Measurements from ENCODE around the gene RAB22A.

RAB22A gene

GRCh38 chr20:58390659-58391035 is 81.1 kb downstream of the RAB22A start:
- H3K4me1 ChIP-seq (ENCODE audit: control insufficient read depth in 5 of 5, insufficient read depth in 5 of 5, low read length in 5 of 5), result peaks cover 3 to 38% (median 22%) of the 10 kb centered on the region in 5 donors
- H3K27ac ChIP-seq (ENCODE audit: low read depth, low read length), result no peak overlapping the region
- H3K9ac ChIP-seq (ENCODE audit: low read length in 5 of 5), result peak overlapping the region in 3 of 5 donors; percentile 18 to 93 (median 93)
- no peaks in the 10 kb centered on the region for H3K27me3 ChIP-seq (ENCODE audit: control insufficient read depth in 5 of 5, insufficient read depth in 4 of 5, low read length in 5 of 5)
- H3K9me3 ChIP-seq (ENCODE audit: control insufficient read depth in 5 of 5, low read length in 5 of 5), result peaks cover 0 to 10% (median 0%) of the 10 kb centered on the region in 5 donors
- H3K4me3 ChIP-seq (ENCODE audit: low read depth in 1 of 5, low read length in 5 of 5), result peak overlapping the region in 4 of 5 donors; percentile 72 to 86 (median 84)
- H3K36me3 ChIP-seq (ENCODE audit: control insufficient read depth in 5 of 5, insufficient read depth in 5 of 5, low read length in 5 of 5), result peaks cover 0 to 7% (median 0%) of the 10 kb centered on the region in 5 donors

DNA sequence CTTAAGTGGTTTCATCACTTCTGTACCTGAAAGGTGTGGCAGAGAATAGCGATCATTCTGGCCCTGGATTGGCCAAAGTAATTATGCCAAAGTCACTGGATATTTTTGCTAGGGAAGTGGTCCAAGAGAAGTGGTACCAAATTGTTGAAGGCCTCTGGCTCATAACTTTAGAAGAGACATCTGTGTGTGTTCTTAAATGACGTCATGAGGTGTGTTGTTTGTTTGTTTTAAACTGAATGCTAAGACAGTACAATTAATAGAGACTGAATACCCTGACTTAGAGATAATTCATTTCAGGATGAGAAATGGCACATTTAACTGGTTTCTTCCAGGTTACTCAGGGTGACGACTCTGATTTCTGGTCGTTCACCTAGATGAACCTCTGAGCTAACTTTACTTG is 82.8 kb downstream of the RAB22A start:
- Histone ChIP-seq H3K27ac (ENCODE audit: low read depth, low read length) (no peak overlapping the region), H3K4me3 (ENCODE audit: low read depth in 1 of 5, low read length in 5 of 5) (no peak overlapping the region), H3K9me3 (ENCODE audit: control insufficient read depth in 5 of 5, low read length in 5 of 5) (peaks cover 0 to 6% (median 0%) of the 10 kb centered on the region in 5 donors), H3K27me3 (ENCODE audit: control insufficient read depth in 5 of 5, insufficient read depth in 4 of 5, low read length in 5 of 5) (no peaks in the 10 kb centered on the region), H3K36me3 (ENCODE audit: control insufficient read depth in 5 of 5, insufficient read depth in 5 of 5, low read length in 5 of 5) (peaks cover 0 to 7% (median 0%) of the 10 kb centered on the region in 5 donors), H3K4me1 (ENCODE audit: control insufficient read depth in 5 of 5, insufficient read depth in 5 of 5, low read length in 5 of 5) (peaks cover 3 to 38% (median 22%) of the 10 kb centered on the region in 5 donors), H3K9ac (ENCODE audit: low read length in 5 of 5) (no peak overlapping the region)

GRCh38 chr20:58393299-58393698 is 83.8 kb downstream of the RAB22A start:
- Histone ChIP-seq H3K36me3 (ENCODE audit: control insufficient read depth in 5 of 5, insufficient read depth in 5 of 5, low read length in 5 of 5) (peaks cover 0 to 7% (median 0%) of the 10 kb centered on the region in 5 donors), H3K4me3 (ENCODE audit: low read depth in 1 of 5, low read length in 5 of 5) (no peak overlapping the region), H3K4me1 (ENCODE audit: control insufficient read depth in 5 of 5, insufficient read depth in 5 of 5, low read length in 5 of 5) (peaks cover 3 to 38% (median 24%) of the 10 kb centered on the region in 5 donors), H3K27me3 (ENCODE audit: control insufficient read depth in 5 of 5, insufficient read depth in 4 of 5, low read length in 5 of 5) (no peaks in the 10 kb centered on the region), H3K9me3 (ENCODE audit: control insufficient read depth in 5 of 5, low read length in 5 of 5) (no peaks in the 10 kb centered on the region), H3K27ac (ENCODE audit: low read depth, low read length) (no peak overlapping the region), H3K9ac (ENCODE audit: low read length in 5 of 5) (no peak overlapping the region)

GRCh38 chr20:58394801-58395200 is 85.3 kb downstream of the RAB22A start:
- Histone ChIP-seq H3K27me3 (ENCODE audit: control insufficient read depth in 5 of 5, insufficient read depth in 4 of 5, low read length in 5 of 5) (no peaks in the 10 kb centered on the region), H3K9ac (ENCODE audit: low read length in 5 of 5) (no peak overlapping the region), H3K36me3 (ENCODE audit: control insufficient read depth in 5 of 5, insufficient read depth in 5 of 5, low read length in 5 of 5) (peaks cover 0 to 7% (median 0%) of the 10 kb centered on the region in 5 donors), H3K27ac (ENCODE audit: low read depth, low read length) (no peak overlapping the region), H3K4me3 (ENCODE audit: low read depth in 1 of 5, low read length in 5 of 5) (no peak overlapping the region), H3K9me3 (ENCODE audit: control insufficient read depth in 5 of 5, low read length in 5 of 5) (no peaks in the 10 kb centered on the region), H3K4me1 (ENCODE audit: control insufficient read depth in 5 of 5, insufficient read depth in 5 of 5, low read length in 5 of 5) (peaks cover 2 to 39% (median 21%) of the 10 kb centered on the region in 5 donors)

- Histone ChIP-seq H3K36me3 (ENCODE audit: control insufficient read depth in 5 of 5, insufficient read depth in 5 of 5, low read length in 5 of 5) (peaks cover 0 to 4% (median 0%) of the 10 kb centered on the region in 5 donors), H3K9me3 (ENCODE audit: control insufficient read depth in 5 of 5, low read length in 5 of 5) (no peaks in the 10 kb centered on the region), H3K4me3 (ENCODE audit: low read depth in 1 of 5, low read length in 5 of 5) (no peak overlapping the region), H3K9ac (ENCODE audit: low read length in 5 of 5) (no peak overlapping the region), H3K27me3 (ENCODE audit: control insufficient read depth in 5 of 5, insufficient read depth in 4 of 5, low read length in 5 of 5) (no peaks in the 10 kb centered on the region), H3K27ac (ENCODE audit: low read depth, low read length) (no peak overlapping the region), H3K4me1 (ENCODE audit: control insufficient read depth in 5 of 5, insufficient read depth in 5 of 5, low read length in 5 of 5) (peaks cover 0 to 34% (median 16%) of the 10 kb centered on the region in 5 donors)
Measured at GRCh38 chr20:58395604-58396003, 86.1 kb downstream of the RAB22A start.

DNA sequence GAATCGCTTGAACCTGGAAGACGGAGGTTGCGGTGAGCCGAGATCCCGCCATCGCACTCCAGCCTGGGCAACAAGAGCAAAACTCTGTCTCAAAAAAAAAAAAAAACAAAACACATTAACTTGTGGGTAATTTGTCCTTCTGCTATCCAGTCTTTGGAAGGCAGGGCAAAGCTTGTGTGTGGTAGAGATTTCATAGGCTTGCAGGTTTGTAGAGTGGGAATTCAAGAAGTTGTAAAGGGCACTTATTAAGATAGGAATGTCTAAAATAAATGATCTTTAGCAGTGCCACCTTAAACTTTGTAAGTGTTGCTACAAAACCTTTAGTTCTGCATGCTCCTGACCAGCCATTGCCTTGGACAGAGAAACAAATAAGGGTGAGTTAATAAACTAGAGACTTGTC is 87.9 kb downstream of the RAB22A start:
- H3K4me3 ChIP-seq (ENCODE audit: low read depth in 1 of 5, low read length in 5 of 5), result no peak overlapping the region
- no peaks in the 10 kb centered on the region for H3K9me3 ChIP-seq (ENCODE audit: control insufficient read depth in 5 of 5, low read length in 5 of 5)
- H3K27ac ChIP-seq (ENCODE audit: low read depth, low read length), result no peak overlapping the region
- H3K9ac ChIP-seq (ENCODE audit: low read length in 5 of 5), result no peak overlapping the region
- H3K27me3 ChIP-seq (ENCODE audit: control insufficient read depth in 5 of 5, insufficient read depth in 4 of 5, low read length in 5 of 5), result no peaks in the 10 kb centered on the region
- peaks cover 0 to 27% (median 13%) of the 10 kb centered on the region in 5 donors for H3K4me1 ChIP-seq (ENCODE audit: control insufficient read depth in 5 of 5, insufficient read depth in 5 of 5, low read length in 5 of 5)
- no peaks in the 10 kb centered on the region for H3K36me3 ChIP-seq (ENCODE audit: control insufficient read depth in 5 of 5, insufficient read depth in 5 of 5, low read length in 5 of 5)

GRCh38 chr20:58398254-58398653 is 88.7 kb downstream of the RAB22A start:
- H3K27me3 ChIP-seq (ENCODE audit: control insufficient read depth in 5 of 5, insufficient read depth in 4 of 5, low read length in 5 of 5), result no peaks in the 10 kb centered on the region
- H3K9me3 ChIP-seq (ENCODE audit: control insufficient read depth in 5 of 5, low read length in 5 of 5), result no peaks in the 10 kb centered on the region
- H3K27ac ChIP-seq (ENCODE audit: low read depth, low read length), result no peak overlapping the region
- no peak overlapping the region for H3K4me3 ChIP-seq (ENCODE audit: low read depth in 1 of 5, low read length in 5 of 5)
- no peak overlapping the region for H3K9ac ChIP-seq (ENCODE audit: low read length in 5 of 5)
- H3K36me3 ChIP-seq (ENCODE audit: control insufficient read depth in 5 of 5, insufficient read depth in 5 of 5, low read length in 5 of 5), result no peaks in the 10 kb centered on the region
- peaks cover 0 to 24% (median 15%) of the 10 kb centered on the region in 5 donors for H3K4me1 ChIP-seq (ENCODE audit: control insufficient read depth in 5 of 5, insufficient read depth in 5 of 5, low read length in 5 of 5)

GRCh38 chr20:58399926-58400325 is 90.4 kb downstream of the RAB22A start:
- no peak overlapping the region for H3K27ac ChIP-seq (ENCODE audit: low read depth, low read length)
- no peak overlapping the region for H3K9ac ChIP-seq (ENCODE audit: low read length in 5 of 5)
- H3K4me3 ChIP-seq (ENCODE audit: low read depth in 1 of 5, low read length in 5 of 5), result no peak overlapping the region
- H3K27me3 ChIP-seq (ENCODE audit: control insufficient read depth in 5 of 5, insufficient read depth in 4 of 5, low read length in 5 of 5), result no peaks in the 10 kb centered on the region
- no peaks in the 10 kb centered on the region for H3K36me3 ChIP-seq (ENCODE audit: control insufficient read depth in 5 of 5, insufficient read depth in 5 of 5, low read length in 5 of 5)
- H3K9me3 ChIP-seq (ENCODE audit: control insufficient read depth in 5 of 5, low read length in 5 of 5), result no peaks in the 10 kb centered on the region
- H3K4me1 ChIP-seq (ENCODE audit: control insufficient read depth in 5 of 5, insufficient read depth in 5 of 5, low read length in 5 of 5), result peaks cover 0 to 20% (median 17%) of the 10 kb centered on the region in 5 donors

DNA sequence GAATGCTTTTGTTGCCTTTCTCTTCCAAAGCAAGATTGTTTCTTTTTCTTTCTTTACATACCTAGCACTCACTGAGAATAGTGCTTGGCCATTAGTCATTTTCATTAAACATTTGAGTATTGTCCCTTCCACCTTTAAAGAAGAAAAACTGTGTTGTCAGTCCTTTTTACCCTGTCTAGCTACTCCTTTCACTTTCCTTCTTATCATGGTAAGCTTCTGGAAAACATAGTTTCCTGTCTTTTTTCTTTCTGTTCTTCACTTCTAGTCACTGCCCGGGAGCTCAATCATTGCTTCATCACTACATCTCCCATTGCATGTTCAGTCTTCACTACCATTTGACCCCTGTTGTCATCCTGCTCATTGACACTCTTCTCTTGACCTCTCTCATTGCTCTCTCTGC is 91.6 kb downstream of the RAB22A start:
- Histone ChIP-seq H3K4me3 (ENCODE audit: low read depth in 1 of 5, low read length in 5 of 5) (no peak overlapping the region), H3K27me3 (ENCODE audit: control insufficient read depth in 5 of 5, insufficient read depth in 4 of 5, low read length in 5 of 5) (no peaks in the 10 kb centered on the region), H3K9ac (ENCODE audit: low read length in 5 of 5) (no peak overlapping the region), H3K4me1 (ENCODE audit: control insufficient read depth in 5 of 5, insufficient read depth in 5 of 5, low read length in 5 of 5) (peaks cover 0 to 21% (median 18%) of the 10 kb centered on the region in 5 donors), H3K36me3 (ENCODE audit: control insufficient read depth in 5 of 5, insufficient read depth in 5 of 5, low read length in 5 of 5) (no peaks in the 10 kb centered on the region), H3K27ac (ENCODE audit: low read depth, low read length) (no peak overlapping the region), H3K9me3 (ENCODE audit: control insufficient read depth in 5 of 5, low read length in 5 of 5) (no peaks in the 10 kb centered on the region)

- Histone ChIP-seq H3K9me3 (ENCODE audit: control insufficient read depth in 5 of 5, low read length in 5 of 5) (no peaks in the 10 kb centered on the region), H3K27ac (ENCODE audit: low read depth, low read length) (no peak overlapping the region), H3K36me3 (ENCODE audit: control insufficient read depth in 5 of 5, insufficient read depth in 5 of 5, low read length in 5 of 5) (no peaks in the 10 kb centered on the region), H3K27me3 (ENCODE audit: control insufficient read depth in 5 of 5, insufficient read depth in 4 of 5, low read length in 5 of 5) (no peaks in the 10 kb centered on the region), H3K4me1 (ENCODE audit: control insufficient read depth in 5 of 5, insufficient read depth in 5 of 5, low read length in 5 of 5) (peaks cover 2 to 29% (median 19%) of the 10 kb centered on the region in 5 donors), H3K9ac (ENCODE audit: low read length in 5 of 5) (no peak overlapping the region), H3K4me3 (ENCODE audit: low read depth in 1 of 5, low read length in 5 of 5) (no peak overlapping the region)
Measured at GRCh38 chr20:58402305-58402704, 92.8 kb downstream of the RAB22A start.
